IPS-20b (cell line): ENCODE results near the gene OLAH.
"Not testable (repeated sequence)": the region's sequence is repeated elsewhere in the genome, so short reads cannot be mapped to it uniquely, and the experiment has no call there.

Experiments
- H3K27ac ChIP-seq: one replicate; pipeline ENCODE4 v1.5.1; 2013; ENCODE audit warnings: low read length
- H3K27me3 ChIP-seq: 2 replicates; pipeline ENCODE4 v1.6.1; 2013; ENCODE audit warnings: mild to moderate bottlenecking, low read length, inconsistent platforms; ENCODE audit not compliant: insufficient read depth
- H3K36me3 ChIP-seq: 2 replicates; pipeline ENCODE4 v1.6.1; 2013; ENCODE audit warnings: low read depth, mild to moderate bottlenecking, inconsistent platforms, low read length, moderate library complexity; ENCODE audit not compliant: insufficient read depth
- H3K4me1 ChIP-seq: 2 replicates; pipeline ENCODE4 v1.6.1; 2013; ENCODE audit warnings: mild to moderate bottlenecking, control low read depth, inconsistent platforms, low read length, moderate library complexity; ENCODE audit not compliant: insufficient read depth
- H3K4me3 ChIP-seq: 2 replicates; pipeline ENCODE4 v1.5.1; 2013; ENCODE audit warnings: mild to moderate bottlenecking, low read length, inconsistent platforms
- H3K9ac ChIP-seq: 2 replicates; pipeline ENCODE4 v1.6.1; 2013; ENCODE audit warnings: low read depth, mild to moderate bottlenecking, inconsistent platforms, low read length, moderate library complexity
- H3K9me3 ChIP-seq: 2 replicates; pipeline ENCODE4 v1.6.1; 2013; ENCODE audit warnings: mild to moderate bottlenecking, low read depth, low read length, inconsistent platforms; ENCODE audit not compliant: insufficient read depth

The OLAH gene

DNA sequence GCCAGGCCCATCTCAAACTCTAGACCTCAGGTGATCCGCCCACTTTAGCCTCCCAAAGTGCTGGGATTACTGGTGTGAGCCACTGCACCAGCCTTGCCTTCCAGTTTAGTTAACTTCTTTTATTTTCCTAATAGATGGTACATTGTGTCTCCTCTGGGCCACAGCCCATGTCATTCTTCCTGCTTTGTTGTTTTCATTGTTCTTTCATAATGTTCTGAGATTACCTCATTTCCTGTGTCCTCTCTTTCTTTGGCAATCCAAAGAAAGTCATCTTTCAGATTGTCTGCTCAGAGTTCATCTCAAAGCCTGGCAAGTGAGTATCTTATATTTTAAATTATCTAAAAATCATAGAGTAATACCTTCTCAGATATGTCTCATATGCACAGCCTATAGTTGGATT is at the start of gene OLAH:
OLAH (plus strand) TSS at position 270 of the 400 bp plus-strand sequence. CDS start 3,346 bp downstream, outside the sequence.
- no peak within 1 kb of the TSS for H3K4me3 ChIP-seq
- H3K4me1 ChIP-seq: peaks cover 4% of the 10 kb centered on the region; the same call in 1 of the 2 replicates
- no peaks in the 10 kb centered on the region for H3K9me3 ChIP-seq
- H3K9ac ChIP-seq: no peak within 1 kb of the TSS
- H3K27me3 ChIP-seq: no peaks in the 10 kb centered on the region
- no peak within 1 kb of the TSS for H3K27ac ChIP-seq
- H3K36me3 ChIP-seq: no peaks in the 10 kb centered on the region

DNA sequence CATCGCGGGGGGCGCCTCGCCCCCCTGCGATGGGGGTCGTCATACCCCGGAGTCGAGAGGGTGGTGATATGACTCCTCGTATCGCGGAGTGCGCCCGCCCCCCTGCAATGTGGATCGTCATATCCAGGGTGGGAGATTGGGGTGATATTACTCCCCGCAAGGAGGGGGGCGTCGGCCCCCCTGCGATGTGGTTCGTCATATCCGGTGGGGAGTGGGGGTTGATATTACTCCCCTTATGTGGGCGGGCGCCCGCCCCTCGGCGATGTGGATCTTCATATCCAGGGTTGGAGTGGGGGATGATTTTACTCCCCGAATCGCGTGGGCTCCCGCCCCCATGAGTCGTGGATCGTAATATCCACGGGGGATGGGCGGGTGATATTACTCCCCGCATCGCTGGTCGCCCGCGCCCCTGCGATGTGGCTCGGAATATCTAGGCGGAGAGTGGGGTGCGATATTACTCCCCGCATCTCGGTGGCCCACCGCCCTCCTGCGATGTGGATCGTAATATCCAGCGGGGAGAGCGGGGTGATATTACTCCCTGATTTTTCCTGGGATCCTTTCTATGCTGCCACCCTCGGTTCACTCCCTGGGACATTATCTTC is 47.7 kb upstream of the OLAH start:
- no peaks in the 10 kb centered on the region for H3K9me3 ChIP-seq

DNA sequence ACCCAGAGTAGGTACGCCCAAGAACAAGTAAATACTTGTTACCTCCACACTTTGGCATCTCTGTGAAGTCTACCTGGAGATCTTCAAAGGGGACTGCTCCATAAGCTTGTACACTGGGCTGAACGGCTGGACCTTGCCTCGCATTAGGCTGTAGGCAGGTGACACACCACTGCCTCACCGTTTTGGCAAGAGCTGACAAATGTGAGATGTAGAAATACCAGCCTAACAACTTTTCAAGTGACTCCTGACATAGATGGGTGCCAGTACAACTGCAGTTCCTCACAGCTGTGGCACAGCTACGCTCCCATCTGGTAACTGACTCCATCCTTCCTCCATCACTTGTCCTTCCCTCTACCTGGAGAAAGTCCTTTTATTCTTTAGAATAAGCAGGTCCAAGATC is 30.2 kb upstream of the OLAH start:
- not testable (repeated sequence) for H3K9me3 ChIP-seq, H3K36me3 ChIP-seq, H3K9ac ChIP-seq, H3K4me3 ChIP-seq, H3K27ac ChIP-seq, H3K4me1 ChIP-seq, H3K27me3 ChIP-seq

More for the DNA sequence above, 47.7 kb upstream of the OLAH start:
- Histone ChIP-seq H3K9ac (no peak overlapping the region), H3K27me3 (no peaks in the 10 kb centered on the region), H3K36me3 (no peaks in the 10 kb centered on the region), H3K4me1 (no peaks in the 10 kb centered on the region), H3K27ac (no peak overlapping the region), H3K4me3 (no peak overlapping the region)

DNA sequence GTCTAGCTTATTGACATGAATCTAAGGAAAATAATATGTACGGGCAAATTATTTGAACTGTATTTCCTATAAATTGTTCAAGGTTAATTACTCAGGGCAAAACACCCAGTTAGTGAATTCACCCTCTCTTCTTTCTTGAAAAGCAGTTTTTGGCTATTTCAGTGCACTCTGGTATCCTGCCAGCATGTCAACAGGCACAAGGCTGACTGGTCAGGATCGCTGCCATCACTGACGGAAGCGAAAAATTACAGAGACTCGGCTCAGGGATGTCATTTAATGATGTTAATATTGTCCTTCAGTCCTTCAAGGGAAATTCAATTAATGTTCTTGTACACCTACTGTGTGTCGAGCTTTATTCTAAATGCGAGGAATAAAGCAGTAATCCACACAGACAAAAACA is 28.3 kb upstream of the OLAH start:
- Histone ChIP-seq H3K27me3 (no peaks in the 10 kb centered on the region), H3K4me1 (no peaks in the 10 kb centered on the region), H3K9ac (no peak overlapping the region), H3K36me3 (no peaks in the 10 kb centered on the region), H3K27ac (no peak overlapping the region), H3K9me3 (no peaks in the 10 kb centered on the region), H3K4me3 (no peak overlapping the region)

DNA sequence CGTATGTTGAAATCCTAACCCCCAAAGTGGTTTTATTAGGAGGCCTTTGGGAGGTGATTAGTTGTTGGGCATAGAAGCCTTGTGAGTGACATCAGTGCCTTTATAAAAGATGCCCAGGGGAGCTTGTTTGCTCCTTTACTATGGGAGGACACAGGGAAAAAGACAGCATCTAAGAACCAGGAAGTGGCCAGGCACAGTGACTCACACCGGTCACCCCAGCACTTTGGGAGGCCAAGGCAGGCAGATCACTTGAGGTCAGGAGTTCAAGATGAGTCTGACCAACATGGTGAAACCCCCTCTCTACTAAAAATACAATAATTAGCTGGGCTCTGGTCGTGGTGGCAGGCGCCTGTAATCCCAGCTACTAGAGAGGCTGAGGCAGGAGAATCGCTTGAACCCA is 22.8 kb upstream of the OLAH start:
- not testable (repeated sequence) for H3K4me3 ChIP-seq, H3K9ac ChIP-seq, H3K9me3 ChIP-seq, H3K27ac ChIP-seq, H3K27me3 ChIP-seq, H3K36me3 ChIP-seq, H3K4me1 ChIP-seq

DNA sequence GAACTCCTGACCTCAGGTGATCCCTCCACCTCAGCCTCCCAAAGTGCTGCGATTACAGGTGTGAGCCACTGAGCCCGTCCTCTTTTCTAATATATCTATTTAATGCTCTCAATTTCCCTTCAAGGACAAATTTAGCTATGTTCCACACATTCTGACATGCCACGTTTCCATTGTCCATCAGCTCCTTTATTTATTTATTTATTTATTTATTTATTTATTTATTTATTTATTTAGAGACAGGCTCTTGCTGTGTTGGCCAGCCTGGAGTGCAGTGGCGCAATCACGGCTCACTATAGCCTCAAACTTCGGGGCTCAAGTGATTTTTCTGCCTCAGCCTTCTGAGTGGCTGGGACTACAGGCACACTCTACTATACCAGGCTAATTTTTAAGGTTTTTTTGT is 20.7 kb upstream of the OLAH start:
- not testable (repeated sequence) for H3K27ac ChIP-seq, H3K27me3 ChIP-seq

DNA sequence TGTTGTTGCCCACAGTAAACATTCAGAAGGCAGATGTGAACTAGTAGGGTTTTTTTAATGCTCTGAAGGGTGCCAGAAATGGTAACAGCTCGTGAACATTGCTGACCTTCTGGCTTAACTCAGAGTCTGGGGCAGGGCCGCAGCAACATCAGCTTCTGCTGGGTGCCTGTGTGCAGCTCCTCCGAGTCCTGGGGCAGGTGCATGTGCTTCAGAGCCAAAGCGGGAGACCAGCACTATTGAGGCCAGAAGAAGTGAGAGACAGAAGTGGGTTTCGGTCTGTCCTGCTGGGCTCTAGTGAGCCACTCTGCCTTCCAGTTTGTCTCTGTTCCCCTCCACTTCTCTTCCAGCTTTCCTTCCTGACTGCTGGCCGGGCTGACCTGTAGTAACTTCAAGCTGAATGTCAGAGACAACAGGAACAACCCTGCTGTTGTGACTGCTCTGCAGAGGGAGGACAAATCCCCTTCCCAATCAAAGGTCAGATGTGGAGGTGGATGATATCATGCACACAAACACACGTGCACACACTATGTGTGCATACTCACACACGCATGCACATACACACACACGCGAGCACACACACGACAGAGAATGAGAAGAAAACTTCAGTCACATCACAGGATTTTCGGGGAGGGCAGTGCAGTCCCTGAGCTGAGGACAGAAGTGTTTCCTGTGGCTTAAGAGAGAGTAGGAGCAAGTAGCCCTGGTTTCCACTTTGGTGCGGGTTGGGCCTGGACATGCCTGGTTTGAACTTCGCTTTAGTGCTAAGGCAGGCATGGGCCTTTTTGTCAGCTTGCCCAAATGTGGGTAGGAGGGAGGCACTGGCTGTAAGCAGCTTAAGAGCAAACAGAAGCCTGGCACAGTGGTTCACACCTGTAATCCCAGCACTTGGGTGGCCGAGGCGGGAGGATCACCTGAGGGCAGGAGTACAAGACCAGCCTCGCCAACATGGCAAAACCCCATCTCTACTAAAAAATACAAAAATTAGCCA is 19.4 kb upstream of the OLAH start:
- H3K27me3 ChIP-seq, H3K36me3 ChIP-seq, H3K4me1 ChIP-seq, H3K9me3 ChIP-seq, H3K9ac ChIP-seq, H3K27ac ChIP-seq, H3K4me3 ChIP-seq: not testable (repeated sequence)

More for the DNA sequence above, 20.7 kb upstream of the OLAH start:
- not testable (repeated sequence) for H3K36me3 ChIP-seq, H3K4me3 ChIP-seq, H3K9me3 ChIP-seq, H3K4me1 ChIP-seq, H3K9ac ChIP-seq

DNA sequence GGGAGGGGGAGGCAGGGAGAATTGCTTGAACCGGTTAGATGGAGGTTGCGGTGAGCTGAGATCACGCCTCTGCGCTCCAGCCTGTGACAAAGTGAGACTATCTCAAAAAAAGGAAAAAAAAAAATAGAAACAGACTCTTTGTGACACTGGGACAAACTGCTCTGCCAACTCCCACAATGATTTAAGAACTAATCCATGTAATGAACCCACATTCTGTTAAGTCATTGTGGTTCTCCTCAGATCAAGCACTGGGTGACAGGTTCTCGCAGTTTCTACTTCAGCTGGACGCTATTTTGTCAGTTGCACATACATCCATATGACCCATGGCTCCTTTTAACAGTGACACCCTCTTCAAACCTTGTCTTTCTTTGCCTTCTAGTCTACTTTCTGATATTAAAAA is 18.7 kb upstream of the OLAH start:
- H3K27ac ChIP-seq, H3K4me1 ChIP-seq, H3K9ac ChIP-seq, H3K36me3 ChIP-seq, H3K27me3 ChIP-seq, H3K4me3 ChIP-seq, H3K9me3 ChIP-seq: not testable (repeated sequence)

DNA sequence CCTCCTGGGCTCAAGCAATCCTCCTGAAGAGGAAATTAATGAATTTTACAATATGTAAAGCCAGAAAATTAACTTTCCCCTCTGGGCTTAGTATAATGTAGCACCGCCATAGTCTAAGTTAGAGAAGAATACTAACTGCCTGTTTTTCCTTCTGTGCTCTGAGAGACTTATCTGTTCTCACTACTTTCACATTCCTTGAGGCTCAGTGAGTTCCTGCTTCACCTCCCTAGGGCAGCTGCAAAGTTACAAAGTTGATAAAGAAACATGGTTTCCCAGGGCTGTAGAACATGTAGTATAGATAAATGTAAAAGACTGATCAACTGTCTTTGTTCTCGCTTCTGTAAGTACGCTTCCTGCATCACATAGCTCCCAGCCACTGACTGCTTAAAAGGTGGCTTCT is 16.0 kb upstream of the OLAH start:
- no peak overlapping the region for H3K9ac ChIP-seq
- H3K27me3 ChIP-seq: no peaks in the 10 kb centered on the region
- no peaks in the 10 kb centered on the region for H3K36me3 ChIP-seq
- no peaks in the 10 kb centered on the region for H3K9me3 ChIP-seq
- no peak overlapping the region for H3K4me3 ChIP-seq
- H3K4me1 ChIP-seq: no peaks in the 10 kb centered on the region
- no peak overlapping the region for H3K27ac ChIP-seq

DNA sequence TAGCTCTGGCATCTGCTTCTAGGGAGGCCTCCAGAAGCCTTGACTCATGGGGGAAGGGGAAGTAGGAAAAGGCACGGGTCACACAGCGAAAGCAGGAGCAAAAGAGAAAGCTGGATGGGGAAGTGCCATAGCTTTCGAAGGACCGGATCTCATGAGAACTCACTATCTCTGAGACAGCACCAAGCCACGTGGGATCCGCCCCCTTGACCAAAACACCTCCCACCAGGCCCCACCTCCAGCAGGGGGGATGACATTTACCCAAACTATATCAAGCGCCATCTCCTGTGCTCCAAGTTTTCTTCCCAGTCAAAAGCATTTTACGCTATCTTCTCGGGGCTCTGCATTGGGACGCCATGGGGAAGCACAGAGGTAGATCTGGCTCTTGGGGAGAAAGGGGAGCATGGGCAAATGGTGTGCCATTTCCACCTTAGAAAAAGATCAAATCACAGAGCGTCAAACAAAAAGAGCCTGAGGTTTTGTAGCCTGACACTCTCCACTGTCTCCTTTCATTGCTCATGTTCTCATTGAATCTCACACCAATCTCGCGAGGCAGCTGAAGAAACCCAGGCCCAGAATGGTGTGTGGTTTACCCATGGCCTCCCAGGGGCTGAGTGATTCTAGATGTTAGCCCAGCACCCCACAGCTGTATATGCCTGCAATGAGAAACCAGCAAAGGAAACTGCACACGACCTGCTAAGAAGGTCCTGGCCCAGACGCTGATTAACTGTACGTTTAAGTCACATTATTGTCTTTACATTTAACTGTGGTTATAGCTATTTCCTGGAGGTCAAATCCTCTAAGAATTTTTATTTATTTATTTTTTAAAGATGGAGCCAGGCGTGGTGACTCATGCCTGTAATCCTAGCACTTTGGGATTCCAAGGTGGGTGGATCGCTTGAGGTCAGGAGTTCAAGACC is 8.1 kb upstream of the OLAH start:
- Histone ChIP-seq H3K27me3 (no peaks in the 10 kb centered on the region; the same call in 1 of the 2 replicates), H3K9ac (no peak overlapping the region), H3K4me1 (no peaks in the 10 kb centered on the region), H3K36me3 (no peaks in the 10 kb centered on the region), H3K27ac (no peak overlapping the region), H3K4me3 (no peak overlapping the region), H3K9me3 (no peaks in the 10 kb centered on the region)

DNA sequence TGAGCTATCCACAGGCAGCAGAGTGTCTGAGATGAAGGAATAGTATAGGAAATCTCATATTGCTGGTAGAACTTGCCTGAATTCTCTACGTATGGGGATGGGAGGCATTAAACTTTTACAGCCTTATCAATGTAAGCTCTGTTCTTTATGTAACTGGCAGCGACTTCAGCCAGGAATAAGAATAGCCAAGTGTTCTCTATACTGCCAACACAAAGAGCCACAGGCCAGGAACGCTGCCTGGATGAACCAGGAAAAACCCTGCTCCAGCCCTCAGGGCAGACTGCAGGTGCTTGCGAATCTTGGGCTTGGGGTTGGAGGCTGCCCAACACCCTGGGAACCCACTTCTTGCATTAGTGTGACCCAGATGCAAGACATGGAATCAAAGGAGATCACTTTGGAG is 6.1 kb upstream of the OLAH start:
- H3K9me3 ChIP-seq: no peaks in the 10 kb centered on the region
- H3K36me3 ChIP-seq: no peaks in the 10 kb centered on the region
- H3K27me3 ChIP-seq: no peaks in the 10 kb centered on the region; the same call in 1 of the 2 replicates
- H3K9ac ChIP-seq: no peak overlapping the region
- H3K4me3 ChIP-seq: no peak overlapping the region
- H3K27ac ChIP-seq: no peak overlapping the region
- H3K4me1 ChIP-seq: no peaks in the 10 kb centered on the region
